Endothelial cell (in vitro differentiated cells): ENCODE data around the gene R3HDM2. TPM values are rescaled to one million over a fixed set of nuclear protein-coding genes. Genes with fewer than 3 reads are reported as not detected.

Source experiments
- DNase-seq: peaks from one replicate; pipeline ENCODE4 v3.0.0; 2021; ENCODE audit warnings: low spot score
- H3K27ac Mint-ChIP-seq: one replicate; pipeline ENCODE4 v1.8.0; 2021; ENCODE audit warnings: mixed read lengths, inconsistent platforms; ENCODE audit not compliant: unreplicated experiment
- H3K27me3 Mint-ChIP-seq: one replicate; pipeline ENCODE4 v1.8.0; 2021; ENCODE audit warnings: mild to moderate bottlenecking, moderate library complexity, mixed read lengths, inconsistent platforms; ENCODE audit not compliant: unreplicated experiment
- H3K36me3 Mint-ChIP-seq: one replicate; pipeline ENCODE4 v1.8.0; 2021; ENCODE audit warnings: mild to moderate bottlenecking, low read depth, mixed read lengths, inconsistent platforms; ENCODE audit not compliant: unreplicated experiment
- H3K4me1 Mint-ChIP-seq: one replicate; pipeline ENCODE4 v1.8.0; 2021; ENCODE audit warnings: mild to moderate bottlenecking, mixed read lengths, inconsistent platforms; ENCODE audit not compliant: unreplicated experiment
- H3K4me3 Mint-ChIP-seq: one replicate; pipeline ENCODE4 v1.8.0; 2021; ENCODE audit warnings: mild to moderate bottlenecking, mixed read lengths, inconsistent platforms; ENCODE audit not compliant: unreplicated experiment
- H3K9me3 Mint-ChIP-seq: one replicate; pipeline ENCODE4 v1.8.0; 2021; ENCODE audit warnings: mixed read lengths, inconsistent platforms; ENCODE audit not compliant: unreplicated experiment
- total RNA-seq: library from RNA; stranded (reverse); fragmentation: NEBNext Ultra II Directional; extraction: Animal tissue kit (Norgen Biotek cat#: 25700); gene quantifications from one replicate; pipeline ENCODE4 v1.2.1, GENCODE V29; 2021; ENCODE audit not compliant: unreplicated experiment
- TF ChIP-seq, protein P1 (sequence below): fragments of 200-600 bp; sonication (generic); IDR thresholded peaks from one replicate; pipeline ENCODE4 v1.5.0; 2021; ENCODE audit warnings: antibody characterized with exemption; ENCODE audit not compliant: unreplicated experiment

The R3HDM2 gene
- total RNA-seq, 1 donor from 2014 or later: 39.4 TPM

DNA sequence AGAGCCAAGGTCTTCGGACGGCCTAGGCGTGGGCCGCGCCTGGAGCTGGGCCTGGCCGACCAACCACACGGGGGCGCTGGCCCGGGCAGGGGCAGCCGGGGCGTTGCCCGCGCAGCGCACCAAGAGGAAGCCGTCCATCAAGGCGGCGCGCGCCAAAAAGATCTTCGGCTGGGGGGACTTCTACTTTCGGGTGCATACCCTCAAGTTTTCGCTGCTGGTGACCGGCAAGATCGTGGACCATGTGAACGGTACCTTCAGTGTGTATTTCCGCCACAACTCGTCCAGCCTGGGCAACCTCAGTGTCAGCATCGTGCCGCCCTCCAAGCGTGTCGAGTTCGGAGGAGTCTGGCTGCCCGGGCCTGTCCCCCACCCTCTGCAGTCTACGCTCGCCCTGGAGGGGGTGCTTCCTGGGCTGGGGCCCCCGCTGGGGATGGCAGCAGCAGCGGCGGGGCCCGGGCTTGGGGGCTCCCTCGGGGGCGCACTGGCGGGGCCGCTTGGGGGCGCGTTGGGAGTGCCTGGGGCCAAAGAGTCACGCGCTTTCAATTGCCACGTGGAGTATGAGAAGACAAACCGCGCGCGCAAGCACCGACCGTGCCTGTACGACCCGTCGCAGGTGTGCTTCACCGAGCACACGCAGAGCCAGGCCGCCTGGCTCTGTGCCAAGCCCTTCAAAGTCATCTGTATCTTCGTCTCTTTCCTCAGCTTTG is 205.7 kb downstream of the R3HDM2 start:
- H3K4me1 Mint-ChIP-seq: peaks cover 22% of the 10 kb centered on the region

GRCh38 chr12:57224278-57224972 is 206.4 kb downstream of the R3HDM2 start:
- DNase-seq: no peak
- Mint-ChIP-seq H3K36me3 (peaks cover 4% of the 10 kb centered on the region), H3K27me3 (peaks cover 36% of the 10 kb centered on the region), H3K27ac (no peak overlapping the region), H3K9me3 (no peaks in the 10 kb centered on the region), H3K4me3 (no peak overlapping the region), H3K4me1 (peaks cover 19% of the 10 kb centered on the region)
- TF ChIP-seq, protein P1, sequence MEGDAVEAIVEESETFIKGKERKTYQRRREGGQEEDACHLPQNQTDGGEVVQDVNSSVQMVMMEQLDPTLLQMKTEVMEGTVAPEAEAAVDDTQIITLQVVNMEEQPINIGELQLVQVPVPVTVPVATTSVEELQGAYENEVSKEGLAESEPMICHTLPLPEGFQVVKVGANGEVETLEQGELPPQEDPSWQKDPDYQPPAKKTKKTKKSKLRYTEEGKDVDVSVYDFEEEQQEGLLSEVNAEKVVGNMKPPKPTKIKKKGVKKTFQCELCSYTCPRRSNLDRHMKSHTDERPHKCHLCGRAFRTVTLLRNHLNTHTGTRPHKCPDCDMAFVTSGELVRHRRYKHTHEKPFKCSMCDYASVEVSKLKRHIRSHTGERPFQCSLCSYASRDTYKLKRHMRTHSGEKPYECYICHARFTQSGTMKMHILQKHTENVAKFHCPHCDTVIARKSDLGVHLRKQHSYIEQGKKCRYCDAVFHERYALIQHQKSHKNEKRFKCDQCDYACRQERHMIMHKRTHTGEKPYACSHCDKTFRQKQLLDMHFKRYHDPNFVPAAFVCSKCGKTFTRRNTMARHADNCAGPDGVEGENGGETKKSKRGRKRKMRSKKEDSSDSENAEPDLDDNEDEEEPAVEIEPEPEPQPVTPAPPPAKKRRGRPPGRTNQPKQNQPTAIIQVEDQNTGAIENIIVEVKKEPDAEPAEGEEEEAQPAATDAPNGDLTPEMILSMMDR: no peak

More for the DNA sequence above, 205.7 kb downstream of the R3HDM2 start:
- TF ChIP-seq, protein P1: peak; percentile 87
- Mint-ChIP-seq H3K27me3 (peaks cover 32% of the 10 kb centered on the region), H3K36me3 (peaks cover 4% of the 10 kb centered on the region), H3K9me3 (no peaks in the 10 kb centered on the region), H3K27ac (no peak overlapping the region), H3K4me3 (no peak overlapping the region)
- DNase-seq: peak; percentile 80

DNA sequence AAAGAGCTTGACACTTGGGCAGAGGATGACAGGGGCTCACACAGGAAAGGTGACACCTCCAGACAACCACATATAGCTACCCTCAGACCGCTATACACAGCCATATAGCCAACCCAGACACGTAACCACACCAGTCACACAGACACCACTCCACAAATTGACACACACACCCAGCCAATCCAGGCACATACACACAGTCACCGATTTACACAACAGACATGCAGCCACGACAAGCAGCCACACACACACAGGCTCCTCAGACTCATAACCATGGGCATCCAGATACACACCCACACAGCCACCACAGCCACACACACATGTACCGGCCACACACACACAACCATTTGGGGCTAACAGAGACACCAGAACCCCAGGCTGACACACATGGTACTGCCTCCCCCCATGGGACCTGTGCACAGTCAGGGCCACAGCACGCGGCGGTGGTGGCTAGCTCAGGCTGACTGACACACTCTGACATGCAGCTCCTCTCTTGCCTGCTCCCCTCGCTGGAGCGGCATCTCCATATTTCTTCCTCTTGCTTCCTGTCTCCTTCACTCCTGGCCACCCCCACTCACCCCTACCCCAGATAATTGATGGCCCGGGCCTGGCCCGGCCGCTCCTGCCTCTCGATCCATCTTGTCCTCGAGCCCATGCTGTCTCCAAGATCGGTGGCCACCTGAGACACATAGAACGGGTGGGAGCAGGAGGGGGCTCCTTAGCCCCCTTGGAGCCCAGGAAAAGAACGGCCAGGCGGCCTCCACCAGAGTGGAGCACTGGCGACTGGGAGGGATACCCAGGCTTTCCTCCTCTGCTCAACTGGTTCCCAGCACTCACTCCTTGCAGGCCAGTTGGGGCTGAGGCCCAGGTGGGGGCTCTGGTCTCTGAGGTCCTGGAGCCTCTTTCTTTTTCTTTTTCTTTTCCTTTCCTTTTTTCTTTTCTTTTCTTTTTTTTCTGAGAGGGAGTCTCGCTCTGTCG is 207.4 kb downstream of the R3HDM2 start:
- Mint-ChIP-seq H3K27ac (no peak overlapping the region), H3K27me3 (peaks cover 44% of the 10 kb centered on the region), H3K4me1 (peaks cover 13% of the 10 kb centered on the region), H3K4me3 (no peak overlapping the region), H3K9me3 (no peaks in the 10 kb centered on the region), H3K36me3 (peaks cover 12% of the 10 kb centered on the region)
- TF ChIP-seq, protein P1: no peak
- DNase-seq: no peak

DNA sequence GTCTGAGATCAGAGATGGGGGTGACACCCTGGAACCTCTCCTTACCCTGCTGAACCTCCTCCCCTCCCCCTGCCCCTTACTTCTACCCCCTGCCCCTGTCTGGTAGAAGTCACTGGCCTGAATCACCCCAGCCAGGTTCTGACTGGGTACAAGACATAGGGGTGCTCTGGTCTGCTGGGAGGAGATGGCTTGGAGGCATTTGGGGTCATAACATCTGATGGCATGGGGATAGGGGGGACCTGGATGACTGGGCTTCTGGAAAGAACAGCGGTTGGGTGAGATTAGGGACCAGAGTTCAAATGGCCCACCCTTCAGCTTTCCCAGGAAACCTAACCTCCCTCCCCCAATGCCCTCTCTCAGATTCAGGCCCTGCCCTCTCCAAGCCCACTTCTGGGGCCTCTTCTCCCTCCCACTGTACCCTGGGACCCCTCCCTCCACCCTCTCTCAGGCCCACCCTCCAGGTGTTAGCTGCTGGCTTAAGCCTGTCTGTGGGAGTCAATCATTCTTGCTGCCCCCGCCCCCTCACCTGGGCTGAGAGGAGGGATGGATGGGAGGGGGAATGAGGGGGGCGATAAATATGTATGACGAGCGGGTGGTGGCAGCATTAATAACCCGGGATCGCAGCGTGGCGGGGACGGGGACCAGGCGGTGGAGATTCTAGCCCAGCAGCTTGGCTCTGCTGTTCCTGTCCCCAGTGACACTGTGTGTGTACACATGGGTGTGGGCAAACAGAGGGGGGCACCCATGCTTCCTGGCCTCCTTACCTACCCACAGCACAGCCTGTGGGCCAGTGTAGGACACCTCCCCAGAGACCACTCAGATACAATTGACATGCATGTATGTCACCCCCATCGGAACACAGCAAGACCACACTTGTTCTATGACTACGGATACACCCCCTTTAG is 208.3 kb downstream of the R3HDM2 start:
- DNase-seq: no peak
- Mint-ChIP-seq H3K4me1 (peaks cover 10% of the 10 kb centered on the region), H3K4me3 (no peak overlapping the region)

More for the DNA sequence above, 208.3 kb downstream of the R3HDM2 start:
- Mint-ChIP-seq H3K9me3 (no peaks in the 10 kb centered on the region), H3K27me3 (peaks cover 47% of the 10 kb centered on the region), H3K27ac (no peak overlapping the region), H3K36me3 (peaks cover 13% of the 10 kb centered on the region)
- TF ChIP-seq, protein P1: no peak
